Measurements from ENCODE around the gene CDC42BPA.

The CDC42BPA gene

GRCh38 chr1:227308367-227309336 lies 9.6 kb downstream of the CDC42BPA start:
- POLR2A ChIA-PET, result no interaction called here
- DNase-seq (ENCODE audit: extremely low spot score), result no peak
- no peak for TF ChIP-seq CTCF (IDR thresholded peaks at IDR 0.05; ENCODE audit: control extremely low read depth, extremely low read depth, low read depth, missing control alignments)

GRCh38 chr1:227306689-227307088 lies 11.6 kb downstream of the CDC42BPA start:
- CTCF ChIA-PET, result no interaction called here
- TF ChIP-seq CTCF (IDR thresholded peaks at IDR 0.05; ENCODE audit: control extremely low read depth, extremely low read depth, low read depth, missing control alignments), result no peak
- POLR2A ChIA-PET, result no interaction called here
- no peak for DNase-seq (ENCODE audit: extremely low spot score)

More at GRCh38 chr1:227308367-227309336, 9.6 kb downstream of the CDC42BPA start:
- CTCF ChIA-PET, result no interaction called here

GRCh38 chr1:227305894-227306626 lies 12.2 kb downstream of the CDC42BPA start:
- DNase-seq (ENCODE audit: extremely low spot score), result no peak
- CTCF ChIA-PET, result no interaction called here
- POLR2A ChIA-PET, result no interaction called here
- no peak for TF ChIP-seq CTCF (IDR thresholded peaks at IDR 0.05; ENCODE audit: control extremely low read depth, extremely low read depth, low read depth, missing control alignments)

- no peak for TF ChIP-seq CTCF (IDR thresholded peaks at IDR 0.05; ENCODE audit: control extremely low read depth, extremely low read depth, low read depth, missing control alignments)
- CTCF ChIA-PET, result no interaction called here
- DNase-seq (ENCODE audit: extremely low spot score), result no peak
- POLR2A ChIA-PET, result no interaction called here
These were observed 13.6 kb downstream of the CDC42BPA start for GRCh38 chr1:227304665-227305064.

- no peak for DNase-seq (ENCODE audit: extremely low spot score)
- TF ChIP-seq CTCF (IDR thresholded peaks at IDR 0.05; ENCODE audit: control extremely low read depth, extremely low read depth, low read depth, missing control alignments), result no peak
- CTCF ChIA-PET, result no interaction called here
- POLR2A ChIA-PET, result no interaction called here
These were observed 14.6 kb downstream of the CDC42BPA start for GRCh38 chr1:227303662-227304061.

GRCh38 chr1:227300682-227301081 lies 17.6 kb downstream of the CDC42BPA start:
- ChIA-PET POLR2A (interaction anchor here (0.7 kb wide), 1 partner anchor 134 kb away, joined by 5 read pairs; no protein-coding TSS in a partner anchor), CTCF (no interaction called here)
- DNase-seq (ENCODE audit: extremely low spot score), result no peak
- TF ChIP-seq CTCF (IDR thresholded peaks at IDR 0.05; ENCODE audit: control extremely low read depth, extremely low read depth, low read depth, missing control alignments), result no peak
